ENCODE results near the gene IGFLR1.

DNA sequence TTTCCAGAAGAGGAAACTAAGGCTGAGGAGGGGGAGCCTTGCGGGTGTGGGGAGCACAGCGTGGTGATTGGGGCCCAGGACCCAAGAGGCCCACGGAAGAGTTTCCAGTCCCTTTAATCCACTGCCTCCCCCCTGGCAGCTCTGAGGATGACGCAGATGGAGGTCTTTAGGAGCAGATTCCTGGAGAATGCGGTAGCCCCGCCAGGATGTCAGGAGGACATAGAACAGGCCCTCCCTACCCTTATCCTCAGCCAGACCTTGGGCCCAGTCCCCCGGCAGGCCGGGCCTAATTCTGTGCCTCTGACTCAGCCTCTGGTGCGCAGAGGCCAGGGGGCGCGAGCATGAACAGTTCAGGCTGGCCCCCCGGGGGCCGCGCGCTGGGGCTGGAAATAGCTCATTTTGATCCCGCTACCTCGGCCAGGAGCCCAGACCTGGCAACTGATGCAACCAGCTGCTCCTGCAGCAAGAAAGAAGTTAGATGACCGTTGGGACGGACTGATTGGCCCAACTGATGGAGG, 15.0 kb upstream of the IGFLR1 start:
- TF ChIP-seq, protein P1, sequence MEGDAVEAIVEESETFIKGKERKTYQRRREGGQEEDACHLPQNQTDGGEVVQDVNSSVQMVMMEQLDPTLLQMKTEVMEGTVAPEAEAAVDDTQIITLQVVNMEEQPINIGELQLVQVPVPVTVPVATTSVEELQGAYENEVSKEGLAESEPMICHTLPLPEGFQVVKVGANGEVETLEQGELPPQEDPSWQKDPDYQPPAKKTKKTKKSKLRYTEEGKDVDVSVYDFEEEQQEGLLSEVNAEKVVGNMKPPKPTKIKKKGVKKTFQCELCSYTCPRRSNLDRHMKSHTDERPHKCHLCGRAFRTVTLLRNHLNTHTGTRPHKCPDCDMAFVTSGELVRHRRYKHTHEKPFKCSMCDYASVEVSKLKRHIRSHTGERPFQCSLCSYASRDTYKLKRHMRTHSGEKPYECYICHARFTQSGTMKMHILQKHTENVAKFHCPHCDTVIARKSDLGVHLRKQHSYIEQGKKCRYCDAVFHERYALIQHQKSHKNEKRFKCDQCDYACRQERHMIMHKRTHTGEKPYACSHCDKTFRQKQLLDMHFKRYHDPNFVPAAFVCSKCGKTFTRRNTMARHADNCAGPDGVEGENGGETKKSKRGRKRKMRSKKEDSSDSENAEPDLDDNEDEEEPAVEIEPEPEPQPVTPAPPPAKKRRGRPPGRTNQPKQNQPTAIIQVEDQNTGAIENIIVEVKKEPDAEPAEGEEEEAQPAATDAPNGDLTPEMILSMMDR (IDR thresholded peaks at IDR 0.05; ENCODE audit: poor library complexity, severe bottlenecking): no peak
- TF ChIP-seq EZH2 (IDR thresholded peaks at IDR 0.05; ENCODE audit: borderline replicate concordance, insufficient read depth, low read length, poor library complexity, severe bottlenecking) (no peak), RAD21 (conservative IDR thresholded peaks at IDR 0.05) (no peak), POLR2AphosphoS5 (IDR thresholded peaks at IDR 0.05) (no peak), TAF1 (IDR thresholded peaks at IDR 0.05; ENCODE audit: low read depth) (no peak), MXI1 (conservative IDR thresholded peaks at IDR 0.05; ENCODE audit: poor library complexity, severe bottlenecking) (no peak), EP300 (conservative IDR thresholded peaks at IDR 0.05; ENCODE audit: poor library complexity, severe bottlenecking) (no peak)
